GM19099 (cell line): Measurements from ENCODE around the gene FLT3LG.

ENCODE experiments used
- POLR2A ChIP-seq: IDR thresholded peaks from 3 replicates; pipeline ENCODE4 v1.6.1; 2011; ENCODE audit warnings: low read depth; ENCODE audit not compliant: insufficient read length; ENCODE audit errors: extremely low read depth

The FLT3LG gene

GRCh38 chr19:49435670-49436069 is 38.3 kb upstream of the FLT3LG start:
- TF ChIP-seq POLR2A, result no peak

- TF ChIP-seq POLR2A, result no peak
Measured at GRCh38 chr19:49436381-49437017, 37.5 kb upstream of the FLT3LG start.

- TF ChIP-seq POLR2A, result no peak
Measured at GRCh38 chr19:49437231-49437630, 36.8 kb upstream of the FLT3LG start.

- no peak for TF ChIP-seq POLR2A
Measured at GRCh38 chr19:49438261-49438660, 35.8 kb upstream of the FLT3LG start.

- no peak for TF ChIP-seq POLR2A
Measured at GRCh38 chr19:49439836-49440235, 34.2 kb upstream of the FLT3LG start.

- no peak for TF ChIP-seq POLR2A
Measured at GRCh38 chr19:49440439-49441209, 33.4 kb upstream of the FLT3LG start.

- no peak for TF ChIP-seq POLR2A
Measured at GRCh38 chr19:49441210-49441959, 32.6 kb upstream of the FLT3LG start, which contains the start of gene SLC17A7. TSS of gene SLC17A7 (minus strand) at chr19:49441527. CDS start at chr19:49441379, 148 bp downstream.

GRCh38 chr19:49441960-49442350 is 32.1 kb upstream of the FLT3LG start:
- TF ChIP-seq POLR2A, result no peak

GRCh38 chr19:49442354-49442753 is 31.7 kb upstream of the FLT3LG start:
- TF ChIP-seq POLR2A, result no peak

GRCh38 chr19:49442771-49443365 is 31.1 kb upstream of the FLT3LG start:
- no peak for TF ChIP-seq POLR2A

- no peak for TF ChIP-seq POLR2A
Measured at GRCh38 chr19:49443366-49444099, 30.5 kb upstream of the FLT3LG start.

- no peak for TF ChIP-seq POLR2A
Measured at GRCh38 chr19:49445997-49446396, 28.0 kb upstream of the FLT3LG start.

- TF ChIP-seq POLR2A, result no peak
Measured at GRCh38 chr19:49447485-49448431, 26.3 kb upstream of the FLT3LG start.

GRCh38 chr19:49448432-49448786 is 25.6 kb upstream of the FLT3LG start:
- no peak for TF ChIP-seq POLR2A

GRCh38 chr19:49450405-49450804 is 23.6 kb upstream of the FLT3LG start:
- TF ChIP-seq POLR2A, result no peak
